GM23338 (cell line): ENCODE results near the gene ABCC9. TPM values are rescaled to one million over a fixed set of nuclear protein-coding genes. Genes with fewer than 3 reads are reported as not detected.

Source experiments
- ATAC-seq: fragments of 200-7000 bp; cut with Tn5 transposase; 3 replicates; pipeline ENCODE4 v1.9.1; 2020
- DNase-seq: peaks from one replicate; pipeline ENCODE4 v3.0.0-alpha.2; 2015; ENCODE audit warnings: low spot score
- H2AFZ ChIP-seq: fragments of 200-600 bp; sonication (generic); 2 replicates; pipeline ENCODE4 v1.8.0; 2016; ENCODE audit warnings: antibody characterized with exemption, mild to moderate bottlenecking, moderate library complexity
- H3F3A ChIP-seq: fragments of 200-600 bp; sonication (generic); replicated peaks from 2 replicates; pipeline ENCODE4 v1.8.0; 2017; ENCODE audit warnings: antibody characterized with exemption, mixed run types, low read depth
- H3K27ac ChIP-seq: fragments of 200-600 bp; sonication (generic); 2 replicates; pipeline ENCODE4 v1.6.1; 2016; ENCODE audit warnings: low read depth
- H3K27me3 ChIP-seq: fragments of 200-600 bp; sonication (generic); 2 replicates; pipeline ENCODE4 v1.8.0; 2016; ENCODE audit warnings: mild to moderate bottlenecking, mixed run types, moderate library complexity; ENCODE audit not compliant: insufficient read depth
- H3K36me3 ChIP-seq: fragments of 200-600 bp; sonication (generic); 2 replicates; pipeline ENCODE4 v1.8.0; 2016; ENCODE audit warnings: mild to moderate bottlenecking; ENCODE audit not compliant: insufficient read depth
- H3K4me1 ChIP-seq: fragments of 200-600 bp; sonication (generic); 2 replicates; pipeline ENCODE4 v1.8.0; 2016; ENCODE audit warnings: mild to moderate bottlenecking, moderate library complexity; ENCODE audit not compliant: insufficient read depth
- H3K4me2 ChIP-seq: fragments of 200-600 bp; sonication (generic); 2 replicates; pipeline ENCODE4 v1.7.1; 2017; ENCODE audit warnings: mixed run types
- H3K4me3 ChIP-seq: fragments of 200-600 bp; sonication (generic); 2 replicates; pipeline ENCODE4 v1.6.1; 2016; ENCODE audit warnings: mixed run types
- H3K79me2 ChIP-seq: fragments of 200-600 bp; sonication (generic); replicated peaks from 2 replicates; pipeline ENCODE4 v1.8.0; 2017; ENCODE audit warnings: mild to moderate bottlenecking; ENCODE audit not compliant: insufficient read depth
- H3K9me2 ChIP-seq: fragments of 200-600 bp; sonication (generic); 2 replicates; pipeline ENCODE4 v1.8.0; 2017; ENCODE audit not compliant: insufficient read depth
- H4K20me1 ChIP-seq: fragments of 200-600 bp; sonication (generic); replicated peaks from 2 replicates; pipeline ENCODE4 v1.8.0; 2017; ENCODE audit warnings: mild to moderate bottlenecking; ENCODE audit not compliant: insufficient read depth
- H3K27ac Mint-ChIP-seq: 2 replicates; pipeline ENCODE4 v1.8.0; 2020; ENCODE audit warnings: inconsistent platforms, mild to moderate bottlenecking, moderate library complexity, mixed read lengths
- H3K27me3 Mint-ChIP-seq: 3 replicates; pipeline ENCODE4 v1.8.0; 2022; ENCODE audit warnings: low read depth, mild to moderate bottlenecking, moderate library complexity, mixed read lengths, inconsistent platforms; ENCODE audit not compliant: insufficient read depth, poor library complexity
- H3K36me3 Mint-ChIP-seq: 3 replicates; pipeline ENCODE4 v1.8.0; 2021; ENCODE audit warnings: low read depth, mild to moderate bottlenecking, inconsistent platforms, moderate library complexity, mixed read lengths
- H3K4me1 Mint-ChIP-seq: 3 replicates; pipeline ENCODE4 v1.8.0; 2020; ENCODE audit warnings: mild to moderate bottlenecking, inconsistent platforms, mixed read lengths
- H3K4me3 Mint-ChIP-seq: 3 replicates; pipeline ENCODE4 v1.8.0; 2021; ENCODE audit warnings: moderate library complexity, mild to moderate bottlenecking, inconsistent platforms, mixed read lengths
- H3K9me3 Mint-ChIP-seq: 3 replicates; pipeline ENCODE4 v1.8.0; 2020; ENCODE audit warnings: moderate library complexity, mild to moderate bottlenecking, inconsistent platforms, mixed read lengths
- CREB1 ChIP-seq: fragments of 250-450 bp; sonication (Bioruptor Pico); IDR thresholded peaks from 2 replicates; pipeline ENCODE4 v1.5.0; 2020; ENCODE audit warnings: low read depth, mild to moderate bottlenecking, moderate library complexity
- CTCF ChIP-seq, 2 experiments: fragments of 200-600 bp in 1 of 2; sonication (generic) in 1 of 2; conservative IDR thresholded peaks; 2 replicates each; pipeline versions ENCODE4 v1.5.1 to v1.6.1; 2016 to 2017; ENCODE audit warnings: antibody characterized with exemption in 2 of 2, low read depth in 2 of 2, mild to moderate bottlenecking in 2 of 2, moderate library complexity in 1 of 2
- ETS1 ChIP-seq: IDR thresholded peaks from 2 replicates; pipeline ENCODE4 v1.6.1; 2016; ENCODE audit warnings: antibody characterized with exemption
- EZH2 ChIP-seq: fragments of 200-600 bp; sonication (generic); IDR thresholded peaks from one replicate; pipeline ENCODE4 v1.8.0; 2017; ENCODE audit warnings: antibody characterized with exemption, mild to moderate bottlenecking, low read depth; ENCODE audit not compliant: unreplicated experiment
- EZH2phosphoT487 ChIP-seq: fragments of 200-600 bp; sonication (generic); IDR thresholded peaks from one replicate; pipeline ENCODE4 v1.8.1; 2018; ENCODE audit warnings: antibody characterized with exemption; ENCODE audit not compliant: unreplicated experiment
- JUNB ChIP-seq: IDR thresholded peaks from one replicate; pipeline ENCODE4 v1.6.1; 2016; ENCODE audit warnings: antibody characterized with exemption; ENCODE audit not compliant: unreplicated experiment
- NANOG ChIP-seq: IDR thresholded peaks from 2 replicates; pipeline ENCODE4 v1.6.1; 2016; ENCODE audit warnings: antibody characterized with exemption, borderline replicate concordance
- POLR2AphosphoS5 ChIP-seq: IDR thresholded peaks from 2 replicates; pipeline ENCODE4 v1.6.1; 2016; ENCODE audit warnings: antibody characterized with exemption, low read depth
- REST ChIP-seq: IDR thresholded peaks from one replicate; pipeline ENCODE4 v1.6.1; 2018; ENCODE audit warnings: antibody characterized with exemption; ENCODE audit not compliant: unreplicated experiment
- STAT1 ChIP-seq: IDR thresholded peaks from one replicate; pipeline ENCODE4 v1.6.1; 2016; ENCODE audit warnings: antibody characterized with exemption; ENCODE audit not compliant: unreplicated experiment
- ZNF331 ChIP-seq: fragments of 250-450 bp; sonication (Bioruptor Pico); IDR thresholded peaks from 2 replicates; pipeline ENCODE4 v1.5.0; 2020; ENCODE audit warnings: low read depth, mild to moderate bottlenecking, moderate library complexity
- polyA plus RNA-seq: library from polyadenylated mRNA; unstranded; fragments of >200 nt; fragmentation: Nextera tagmentation; extraction: Ambion mirVana; gene quantifications from 2 replicates; pipeline ENCODE4 v1.2.1, GENCODE V29; 2016
- total RNA-seq: library from RNA; depleted of rRNA; stranded (reverse); fragments of >200 nt; shearing (Covaris generic); gene quantifications from 2 replicates; pipeline ENCODE4 v1.2.3, GENCODE V29; 2014

Gene ABCC9
- total and polyA plus RNA-seq, 2 experiments from 2014 or later: not detected

GRCh38 chr12:21775133-21775820 lies 165.9 kb downstream of the ABCC9 start:
- Mint-ChIP-seq H3K27ac (no peak overlapping the region), H3K9me3 (no peaks in the 10 kb centered on the region), H3K27me3 (peaks cover 9% of the 10 kb centered on the region), H3K36me3 (no peaks in the 10 kb centered on the region), H3K4me3 (peak overlapping the region; percentile 72), H3K4me1 (peaks cover 20% of the 10 kb centered on the region)
- DNase-seq: peak; percentile 11
- no peak for ATAC-seq
- H3K4me3 ChIP-seq: peak overlapping the region; percentile 74
- no peaks in the 10 kb centered on the region for H3K79me2 ChIP-seq
- H3F3A ChIP-seq: no peaks in the 10 kb centered on the region
- H4K20me1 ChIP-seq: no peaks in the 10 kb centered on the region
- no peaks in the 10 kb centered on the region for H3K9me2 ChIP-seq
- peak overlapping the region; percentile 67 for H3K4me2 ChIP-seq
- peaks cover 22% of the 10 kb centered on the region for H3K4me1 ChIP-seq
- no peak for TF ChIP-seq CREB1 (CRISPR knock-in tag)
- H3K27me3 ChIP-seq: peaks cover 32% of the 10 kb centered on the region
- no peak overlapping the region for H3K27ac ChIP-seq
- H2AFZ ChIP-seq: 0 out of 2 replicates have a peak overlapping the region, but pooled peaks have one; percentile 7
- no peaks in the 10 kb centered on the region for H3K36me3 ChIP-seq

GRCh38 chr12:21774358-21775132 lies 166.7 kb downstream of the ABCC9 start, which contains the start of gene KCNJ8:
KCNJ8 (minus strand) TSS chr12:21774706; CDS start chr12:21773616, 1,090 bp downstream.
- peak within 1 kb of the TSS; percentile 74 for H3K4me3 ChIP-seq
- H4K20me1 ChIP-seq: no peaks in the 10 kb centered on the region
- no peaks in the 10 kb centered on the region for H3K9me2 ChIP-seq
- H3K36me3 ChIP-seq: no peaks in the 10 kb centered on the region
- DNase-seq (peak; percentile 90), ATAC-seq (peak; percentile 80)
- peak within 1 kb of the TSS; percentile 80 for H2AFZ ChIP-seq
- H3K9me3 Mint-ChIP-seq: no peaks in the 10 kb centered on the region
- H3K79me2 ChIP-seq: no peaks in the 10 kb centered on the region
- H3K27me3 ChIP-seq: peaks cover 32% of the 10 kb centered on the region
- H3K27ac Mint-ChIP-seq: no peak within 1 kb of the TSS
- H3K36me3 Mint-ChIP-seq: no peaks in the 10 kb centered on the region
- H3K4me3 Mint-ChIP-seq: peak within 1 kb of the TSS; percentile 72
- H3K27ac ChIP-seq: no peak within 1 kb of the TSS
- TF ChIP-seq STAT1: no peak
- TF ChIP-seq CREB1 (CRISPR knock-in tag): no peak
- no peak for TF ChIP-seq ETS1
- TF ChIP-seq POLR2AphosphoS5: no peak
- no peak for TF ChIP-seq EZH2phosphoT487
- no peak for TF ChIP-seq ZNF331 (CRISPR knock-in tag)
- TF ChIP-seq EZH2: no peak
- peaks cover 17% of the 10 kb centered on the region for H3K4me1 ChIP-seq
- peak within 1 kb of the TSS; percentile 89 for H3K4me2 ChIP-seq
- peaks cover 19% of the 10 kb centered on the region for H3K4me1 Mint-ChIP-seq
- peaks cover 9% of the 10 kb centered on the region for H3K27me3 Mint-ChIP-seq
- H3F3A ChIP-seq: no peaks in the 10 kb centered on the region

- Histone ChIP-seq H3K27me3 (peaks cover 32% of the 10 kb centered on the region), H3K4me2 (peak overlapping the region; percentile 89), H2AFZ (peak overlapping the region; percentile 80), H3K36me3 (no peaks in the 10 kb centered on the region), H3F3A (no peaks in the 10 kb centered on the region), H3K4me1 (peaks cover 11% of the 10 kb centered on the region), H3K4me3 (peak overlapping the region; percentile 74), H3K27ac (no peak overlapping the region), H4K20me1 (no peaks in the 10 kb centered on the region), H3K9me2 (no peaks in the 10 kb centered on the region), H3K79me2 (no peaks in the 10 kb centered on the region)
- peak overlapping the region; percentile 69 for H3K4me3 Mint-ChIP-seq
- H3K9me3 Mint-ChIP-seq: no peaks in the 10 kb centered on the region
- H3K27me3 Mint-ChIP-seq: peaks cover 9% of the 10 kb centered on the region
- no peak for ATAC-seq
- peaks cover 14% of the 10 kb centered on the region for H3K4me1 Mint-ChIP-seq
- H3K36me3 Mint-ChIP-seq: no peaks in the 10 kb centered on the region
- peak; percentile 12 for DNase-seq
- no peak overlapping the region for H3K27ac Mint-ChIP-seq
- no peak for TF ChIP-seq EZH2phosphoT487
- TF ChIP-seq NANOG: no peak
- TF ChIP-seq JUNB: no peak
- TF ChIP-seq REST: no peak
- no peak for TF ChIP-seq CTCF (conservative IDR thresholded peaks at IDR 0.05; ENCODE audit: low read depth in 2 of 2)
- no peak for TF ChIP-seq STAT1
These were observed 167.4 kb downstream of the ABCC9 start for GRCh38 chr12:21773806-21774205.
